ENCODE data around the gene CGN. TPM values are rescaled to one million over a fixed set of nuclear protein-coding genes. Genes with fewer than 3 reads are reported as not detected.

The CGN gene
- total RNA-seq, 1 donor from 2014 or later, result 29.0 TPM

DNA sequence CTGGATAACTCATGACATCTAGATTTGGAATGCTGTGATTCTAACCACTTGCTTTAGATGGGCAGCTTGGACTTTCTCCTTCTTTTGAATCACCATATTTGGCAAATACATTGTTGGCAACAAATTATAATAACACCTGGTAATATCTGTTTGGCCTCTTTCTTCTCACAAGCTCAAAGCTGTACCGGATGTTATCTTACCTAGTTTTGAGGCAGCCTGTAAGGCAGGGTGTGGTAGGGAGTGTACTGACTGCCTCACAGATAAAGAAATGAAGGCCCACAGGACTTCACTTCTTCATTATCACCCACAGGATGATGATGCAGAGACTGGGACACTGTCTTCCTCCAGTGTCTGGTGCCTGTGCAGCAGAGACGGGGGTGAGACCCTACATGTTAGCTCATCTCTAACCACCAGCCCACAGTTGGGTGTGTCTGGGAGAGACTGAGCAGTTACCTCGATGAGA lies 57.5 kb downstream of the CGN start:
- no peaks in the 10 kb centered on the region for H3K9me3 Mint-ChIP-seq
- no peak for DNase-seq (ENCODE audit: extremely low spot score, unreplicated experiment)
- no peak overlapping the region for H3K4me3 Mint-ChIP-seq
- peaks cover 27% of the 10 kb centered on the region for H3K36me3 Mint-ChIP-seq
- no peaks in the 10 kb centered on the region for H3K27me3 Mint-ChIP-seq
- TF ChIP-seq, protein P1, sequence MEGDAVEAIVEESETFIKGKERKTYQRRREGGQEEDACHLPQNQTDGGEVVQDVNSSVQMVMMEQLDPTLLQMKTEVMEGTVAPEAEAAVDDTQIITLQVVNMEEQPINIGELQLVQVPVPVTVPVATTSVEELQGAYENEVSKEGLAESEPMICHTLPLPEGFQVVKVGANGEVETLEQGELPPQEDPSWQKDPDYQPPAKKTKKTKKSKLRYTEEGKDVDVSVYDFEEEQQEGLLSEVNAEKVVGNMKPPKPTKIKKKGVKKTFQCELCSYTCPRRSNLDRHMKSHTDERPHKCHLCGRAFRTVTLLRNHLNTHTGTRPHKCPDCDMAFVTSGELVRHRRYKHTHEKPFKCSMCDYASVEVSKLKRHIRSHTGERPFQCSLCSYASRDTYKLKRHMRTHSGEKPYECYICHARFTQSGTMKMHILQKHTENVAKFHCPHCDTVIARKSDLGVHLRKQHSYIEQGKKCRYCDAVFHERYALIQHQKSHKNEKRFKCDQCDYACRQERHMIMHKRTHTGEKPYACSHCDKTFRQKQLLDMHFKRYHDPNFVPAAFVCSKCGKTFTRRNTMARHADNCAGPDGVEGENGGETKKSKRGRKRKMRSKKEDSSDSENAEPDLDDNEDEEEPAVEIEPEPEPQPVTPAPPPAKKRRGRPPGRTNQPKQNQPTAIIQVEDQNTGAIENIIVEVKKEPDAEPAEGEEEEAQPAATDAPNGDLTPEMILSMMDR (conservative IDR thresholded peaks at IDR 0.05), result no peak
- H3K27ac Mint-ChIP-seq, result peak overlapping the region; percentile 6
- H3K4me1 Mint-ChIP-seq (ENCODE audit: unreplicated experiment), result peaks cover 19% of the 10 kb centered on the region

DNA sequence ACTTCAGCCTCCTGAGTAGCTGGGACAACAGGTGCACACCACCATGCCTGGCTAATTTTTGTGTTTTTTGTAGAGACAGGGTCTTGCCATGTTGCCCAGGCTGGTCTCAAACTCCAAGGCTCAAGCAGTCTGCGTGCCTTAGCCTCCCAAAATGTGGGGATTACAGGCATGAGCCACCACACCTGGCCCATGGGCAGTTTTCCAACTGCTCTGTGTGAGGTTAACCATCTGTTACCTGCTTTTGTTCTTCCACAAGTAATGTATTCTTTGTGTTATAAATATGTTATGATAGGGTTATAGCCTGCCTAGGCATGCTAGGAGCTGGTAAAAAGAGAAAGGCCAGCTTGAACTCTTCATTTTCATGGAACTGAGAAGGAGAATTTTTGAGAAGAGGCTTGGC lies 59.6 kb downstream of the CGN start:
- H3K27me3 Mint-ChIP-seq, result no peaks in the 10 kb centered on the region
- H3K27ac Mint-ChIP-seq, result no peak overlapping the region

DNA sequence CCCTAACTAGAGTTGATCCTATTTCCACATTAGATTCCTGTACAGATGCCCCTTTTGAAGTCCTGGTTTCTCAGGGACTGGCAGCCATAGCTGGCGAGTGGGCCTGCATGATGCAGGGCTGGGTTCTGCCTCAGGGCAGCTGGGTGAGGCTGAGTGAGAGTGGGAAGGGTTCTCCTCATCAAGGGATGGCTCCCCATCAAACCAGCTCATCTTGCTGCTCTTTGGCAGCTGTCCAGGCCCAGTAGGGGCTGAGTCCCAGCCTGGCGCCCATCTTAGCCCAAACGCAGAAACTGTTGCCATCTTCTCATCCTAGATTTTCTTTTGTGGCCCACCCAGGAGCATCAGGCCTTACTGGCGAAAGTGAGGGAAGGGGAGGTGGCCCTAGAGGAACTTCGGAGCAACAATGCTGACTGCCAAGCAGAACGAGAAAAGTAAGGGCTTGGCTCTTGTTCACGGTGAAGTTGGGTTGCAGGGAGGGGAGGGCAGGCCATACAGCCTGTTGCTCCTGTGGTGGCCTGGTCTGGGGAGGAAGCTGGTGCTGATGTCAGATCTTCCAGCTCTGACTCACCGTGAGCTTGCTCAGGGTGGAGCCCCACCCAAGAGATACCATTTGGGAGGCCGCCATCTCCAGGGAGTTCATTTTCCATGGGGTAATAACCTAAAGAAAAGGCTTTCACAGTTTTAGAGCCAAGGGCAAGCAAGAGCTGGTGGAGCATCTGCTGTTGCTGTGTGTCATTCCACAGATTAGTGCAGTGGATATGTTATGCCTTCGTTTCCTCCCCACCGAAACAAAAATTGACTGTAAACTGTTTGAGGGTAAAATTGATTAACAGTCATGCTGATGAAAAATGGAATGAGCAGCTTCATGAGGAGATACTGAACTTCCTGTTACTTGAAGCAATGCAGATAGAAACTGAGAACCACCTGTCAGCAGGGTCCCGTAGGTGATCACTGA lies 63.7 kb downstream of the CGN start:
- Mint-ChIP-seq H3K36me3 (peaks cover 32% of the 10 kb centered on the region), H3K27me3 (no peaks in the 10 kb centered on the region), H3K27ac (peak overlapping the region; percentile 83), H3K9me3 (no peaks in the 10 kb centered on the region), H3K4me3 (no peak overlapping the region), H3K4me1 (ENCODE audit: unreplicated experiment) (peaks cover 6% of the 10 kb centered on the region)
- DNase-seq (ENCODE audit: extremely low spot score, unreplicated experiment), result no peak
- TF ChIP-seq, protein P1 (conservative IDR thresholded peaks at IDR 0.05), result no peak

More for the DNA sequence above, 59.6 kb downstream of the CGN start:
- no peak overlapping the region for H3K4me3 Mint-ChIP-seq
- TF ChIP-seq, protein P1 (conservative IDR thresholded peaks at IDR 0.05), result no peak
- no peak for DNase-seq (ENCODE audit: extremely low spot score, unreplicated experiment)
- peaks cover 12% of the 10 kb centered on the region for H3K4me1 Mint-ChIP-seq (ENCODE audit: unreplicated experiment)
- peaks cover 37% of the 10 kb centered on the region for H3K36me3 Mint-ChIP-seq
- H3K9me3 Mint-ChIP-seq, result no peaks in the 10 kb centered on the region

DNA sequence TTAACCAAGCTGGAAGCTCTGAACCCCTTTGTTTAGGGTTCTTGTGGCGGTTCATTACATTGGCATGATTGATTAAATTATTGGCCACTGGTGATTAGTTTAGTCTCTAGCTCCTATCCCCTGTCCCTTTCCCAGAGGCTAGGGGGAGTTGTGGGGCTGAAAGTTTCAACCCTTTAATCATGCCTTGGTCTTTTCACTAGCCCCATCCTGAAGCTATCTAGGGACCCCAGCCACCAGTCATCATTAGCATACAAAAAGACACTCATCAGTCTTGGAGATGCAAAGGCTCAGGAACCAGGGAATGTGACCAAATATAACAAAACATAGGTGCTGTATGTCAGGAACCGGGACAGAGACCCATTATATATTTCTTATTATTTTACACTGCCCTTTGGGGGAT lies 66.0 kb downstream of the CGN start:
- Mint-ChIP-seq H3K27ac (no peak overlapping the region), H3K4me1 (ENCODE audit: unreplicated experiment) (peaks cover 6% of the 10 kb centered on the region), H3K27me3 (no peaks in the 10 kb centered on the region), H3K9me3 (no peaks in the 10 kb centered on the region), H3K4me3 (no peak overlapping the region), H3K36me3 (peaks cover 39% of the 10 kb centered on the region)
- DNase-seq (ENCODE audit: extremely low spot score, unreplicated experiment), result no peak
- TF ChIP-seq, protein P1 (conservative IDR thresholded peaks at IDR 0.05), result no peak

DNA sequence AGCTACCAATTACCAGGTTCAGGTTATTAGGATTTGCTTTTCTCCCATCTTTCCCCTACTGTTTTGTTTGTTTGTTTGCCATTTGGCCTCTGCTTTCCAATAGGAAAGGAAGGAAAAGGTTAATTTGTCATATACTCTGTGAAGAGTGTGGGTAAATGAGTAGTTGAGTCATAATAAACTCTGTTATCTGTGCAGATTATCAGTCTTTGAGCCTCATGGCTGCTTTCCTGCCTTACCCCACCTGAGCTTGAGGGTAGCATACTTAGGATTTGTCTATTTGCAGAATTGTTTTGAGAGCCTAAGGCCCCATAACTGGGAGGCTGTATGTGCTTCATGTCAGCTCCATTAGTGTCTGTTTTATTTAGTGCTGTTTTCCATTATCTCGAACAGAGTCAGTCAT lies 67.8 kb downstream of the CGN start:
- Mint-ChIP-seq H3K4me3 (no peak overlapping the region), H3K36me3 (peaks cover 34% of the 10 kb centered on the region), H3K9me3 (no peaks in the 10 kb centered on the region), H3K27me3 (no peaks in the 10 kb centered on the region), H3K27ac (no peak overlapping the region), H3K4me1 (ENCODE audit: unreplicated experiment) (peaks cover 1% of the 10 kb centered on the region)
- DNase-seq (ENCODE audit: extremely low spot score, unreplicated experiment), result no peak
- TF ChIP-seq, protein P1 (conservative IDR thresholded peaks at IDR 0.05), result no peak
